Mucosa of rectum (tissue), 2 donors: ENCODE data around the gene FGF1.

ENCODE experiments used
- H3K27ac ChIP-seq, 2 donors: one replicate each; pipeline ENCODE4 v1.7.0; 2013; ENCODE audit warnings: inconsistent platforms in 2 of 2, low read depth in 2 of 2, low read length in 2 of 2
- H3K27me3 ChIP-seq, 2 donors: one replicate each; pipeline ENCODE4 v1.7.0; 2013; ENCODE audit warnings: low read length in 2 of 2; ENCODE audit not compliant: control insufficient read depth in 2 of 2, insufficient read depth in 2 of 2
- H3K36me3 ChIP-seq, 2 donors: one replicate each; pipeline ENCODE4 v1.7.0; 2013; ENCODE audit warnings: low read length in 2 of 2; ENCODE audit not compliant: control insufficient read depth in 2 of 2, insufficient read depth in 2 of 2
- H3K4me1 ChIP-seq, 2 donors: one replicate each; pipeline ENCODE4 v1.7.0; 2013; ENCODE audit warnings: low read length in 2 of 2, mild to moderate bottlenecking in 1 of 2; ENCODE audit not compliant: control insufficient read depth in 2 of 2, insufficient read depth in 2 of 2
- H3K4me3 ChIP-seq, 2 donors: one replicate each; pipeline ENCODE4 v1.7.0; 2013; ENCODE audit warnings: low read length in 2 of 2
- H3K9ac ChIP-seq, 2 donors: one replicate each; pipeline ENCODE4 v1.7.0; 2013; ENCODE audit warnings: low read length in 2 of 2, low read depth in 1 of 2, mild to moderate bottlenecking in 1 of 2
- H3K9me3 ChIP-seq, 2 donors: one replicate each; pipeline ENCODE4 v1.7.0; 2013; ENCODE audit warnings: low read length in 2 of 2; ENCODE audit not compliant: control insufficient read depth in 2 of 2
- donor health status: healthy.
- donor health status: Normal muscosa, but diverticular disease.

FGF1 gene

DNA sequence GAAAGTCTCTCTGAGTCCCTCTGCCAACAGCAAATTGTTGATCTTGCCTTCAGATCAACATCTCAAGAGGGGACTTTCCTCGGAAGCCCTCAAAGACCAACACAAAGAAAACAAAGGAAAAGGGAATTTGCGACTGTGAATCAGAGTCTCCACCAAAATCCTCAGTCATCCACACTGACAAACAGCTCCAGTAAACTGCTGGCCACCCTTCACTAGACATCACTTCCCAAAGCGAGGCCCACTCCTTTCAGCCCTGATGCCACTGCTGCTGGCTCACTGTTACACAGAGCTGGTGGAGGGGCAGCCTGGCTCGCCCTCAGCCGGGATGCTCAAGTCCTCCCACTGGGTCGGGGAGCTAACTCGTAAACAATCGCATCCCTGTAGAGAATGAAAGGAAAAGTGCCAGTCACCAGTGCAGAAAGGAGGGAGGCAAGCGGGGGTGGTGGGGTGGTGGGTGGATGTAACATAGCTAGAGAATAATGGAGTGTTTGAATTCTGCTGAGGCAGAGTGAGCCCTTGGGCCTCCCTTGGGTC is 1.3 kb downstream of the FGF1 start:
- Histone ChIP-seq H3K4me1 (peaks cover 0 to 9% of the 10 kb centered on the region in 2 donors), H3K9me3 (no peaks in the 10 kb centered on the region), H3K4me3 (no peak overlapping the region), H3K27me3 (no peaks in the 10 kb centered on the region), H3K27ac (peak overlapping the region in 1 of 2 donors; percentile 3), H3K36me3 (no peaks in the 10 kb centered on the region), H3K9ac (no peak overlapping the region)

- Histone ChIP-seq H3K4me3 (no peak overlapping the region), H3K9ac (no peak overlapping the region)
These were observed 1.9 kb downstream of the FGF1 start for GRCh38 chr5:142683881-142684505.

DNA sequence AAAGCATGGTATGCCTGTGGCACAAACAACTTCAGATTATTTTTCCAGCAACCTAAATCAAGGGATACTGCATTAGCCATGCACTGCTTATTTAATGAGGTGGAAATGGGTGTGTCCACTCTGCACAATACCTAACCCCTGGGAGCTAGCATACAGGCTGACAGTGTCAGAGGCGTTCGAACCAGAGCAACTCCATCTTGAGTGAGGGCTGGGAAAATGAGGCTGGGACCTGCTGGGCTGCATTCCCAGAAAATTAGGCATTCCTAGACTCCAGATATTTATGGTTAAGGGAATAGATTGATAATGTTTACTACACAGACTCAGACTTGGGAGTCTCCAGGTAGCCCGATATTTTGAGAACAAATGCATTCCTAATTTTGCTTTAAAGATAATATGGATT is 2.8 kb downstream of the FGF1 start:
- no peaks in the 10 kb centered on the region for H3K27me3 ChIP-seq
- H3K36me3 ChIP-seq, result no peaks in the 10 kb centered on the region
- no peak overlapping the region for H3K4me3 ChIP-seq
- no peak overlapping the region for H3K9ac ChIP-seq
- H3K9me3 ChIP-seq, result no peaks in the 10 kb centered on the region
- peaks cover 0 to 9% of the 10 kb centered on the region in 2 donors for H3K4me1 ChIP-seq
- H3K27ac ChIP-seq, result no peak overlapping the region

More at GRCh38 chr5:142683881-142684505, 1.9 kb downstream of the FGF1 start:
- Histone ChIP-seq H3K4me1 (peaks cover 0 to 9% of the 10 kb centered on the region in 2 donors), H3K27me3 (no peaks in the 10 kb centered on the region), H3K9me3 (no peaks in the 10 kb centered on the region), H3K36me3 (no peaks in the 10 kb centered on the region), H3K27ac (no peak overlapping the region)

GRCh38 chr5:142680605-142681259 is 5.2 kb downstream of the FGF1 start:
- H3K27me3 ChIP-seq, result no peaks in the 10 kb centered on the region
- no peak overlapping the region for H3K9ac ChIP-seq
- no peaks in the 10 kb centered on the region for H3K36me3 ChIP-seq
- peak overlapping the region in 1 of 2 donors; percentile 50 for H3K27ac ChIP-seq
- H3K9me3 ChIP-seq, result no peaks in the 10 kb centered on the region
- H3K4me1 ChIP-seq, result peaks cover 0 to 6% of the 10 kb centered on the region in 2 donors
- no peak overlapping the region for H3K4me3 ChIP-seq

GRCh38 chr5:142679744-142680143 is 6.1 kb downstream of the FGF1 start:
- Histone ChIP-seq H3K9me3 (no peaks in the 10 kb centered on the region), H3K36me3 (no peaks in the 10 kb centered on the region), H3K27me3 (no peaks in the 10 kb centered on the region), H3K27ac (no peak overlapping the region), H3K4me3 (no peak overlapping the region), H3K9ac (no peak overlapping the region), H3K4me1 (peaks cover 0 to 6% of the 10 kb centered on the region in 2 donors)

DNA sequence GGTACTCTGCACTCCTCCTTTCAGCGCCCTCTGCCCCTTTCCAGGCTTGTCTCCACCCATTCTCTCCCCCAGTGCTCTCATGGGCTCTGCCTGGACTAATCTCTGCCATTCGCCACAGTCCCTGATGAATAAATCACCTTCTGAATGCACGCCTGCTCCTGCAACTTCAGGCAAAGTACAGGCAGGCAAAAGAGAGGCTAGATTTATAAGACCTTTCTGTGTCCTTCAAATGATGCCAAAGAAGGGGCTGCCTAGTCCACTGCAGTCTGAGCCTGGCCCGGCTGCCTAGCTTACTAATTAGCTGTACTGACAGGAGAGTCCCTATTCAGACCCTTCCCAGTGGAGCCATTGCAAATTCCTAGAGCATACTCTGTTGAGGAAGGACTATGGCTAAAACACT is 7.4 kb downstream of the FGF1 start:
- Histone ChIP-seq H3K27ac (no peak overlapping the region), H3K4me1 (peaks cover 0 to 6% of the 10 kb centered on the region in 2 donors), H3K36me3 (no peaks in the 10 kb centered on the region), H3K4me3 (no peak overlapping the region), H3K9me3 (no peaks in the 10 kb centered on the region), H3K9ac (no peak overlapping the region), H3K27me3 (no peaks in the 10 kb centered on the region)

DNA sequence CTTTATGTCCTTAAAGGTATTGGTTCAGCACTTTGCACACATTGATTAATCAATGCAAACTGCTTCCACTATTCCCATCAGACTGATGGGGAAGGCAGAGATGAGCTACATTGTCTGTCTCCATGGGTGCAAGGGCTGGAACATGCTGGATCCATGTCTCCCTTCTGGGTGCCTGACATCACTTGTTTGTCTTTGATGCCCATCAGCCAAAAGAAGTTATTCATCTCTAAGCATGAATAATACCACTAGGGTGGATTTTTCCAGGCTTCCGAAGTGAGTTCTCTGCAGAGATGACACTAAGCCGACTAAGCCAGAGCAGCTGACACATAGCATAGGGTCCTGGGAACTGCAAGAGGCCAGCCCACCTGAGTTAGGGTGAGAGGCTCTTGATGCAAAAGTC is 8.7 kb downstream of the FGF1 start:
- Histone ChIP-seq H3K36me3 (no peaks in the 10 kb centered on the region), H3K4me1 (peaks cover 0 to 6% of the 10 kb centered on the region in 2 donors), H3K27me3 (no peaks in the 10 kb centered on the region), H3K9me3 (no peaks in the 10 kb centered on the region), H3K4me3 (no peak overlapping the region), H3K9ac (no peak overlapping the region), H3K27ac (no peak overlapping the region)

DNA sequence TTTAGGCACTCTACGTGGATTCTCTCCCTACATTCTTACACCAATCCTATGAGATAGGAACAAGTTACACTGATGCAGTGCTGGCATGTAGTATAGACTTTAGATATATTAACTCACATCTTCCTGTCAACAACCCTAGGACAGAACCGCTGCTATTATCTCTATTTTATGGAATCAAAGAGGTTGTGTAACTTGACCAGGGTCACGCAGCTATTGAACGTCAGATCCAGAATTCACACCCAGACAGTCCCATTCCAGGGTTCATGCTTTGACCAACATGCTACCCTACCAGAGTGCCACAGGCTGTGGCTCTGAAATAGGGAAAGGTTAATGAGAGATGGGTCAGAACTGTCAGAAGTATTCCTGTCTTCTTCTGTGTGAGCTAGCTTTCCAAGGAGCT is 9.6 kb downstream of the FGF1 start:
- no peak overlapping the region for H3K27ac ChIP-seq
- H3K9ac ChIP-seq, result no peak overlapping the region
- peaks cover 0 to 6% of the 10 kb centered on the region in 2 donors for H3K4me1 ChIP-seq
- H3K9me3 ChIP-seq, result no peaks in the 10 kb centered on the region
- no peak overlapping the region for H3K4me3 ChIP-seq
- H3K36me3 ChIP-seq, result no peaks in the 10 kb centered on the region
- no peaks in the 10 kb centered on the region for H3K27me3 ChIP-seq

- no peaks in the 10 kb centered on the region for H3K9me3 ChIP-seq
- no peaks in the 10 kb centered on the region for H3K36me3 ChIP-seq
- H3K4me3 ChIP-seq, result no peak overlapping the region
- no peak overlapping the region for H3K27ac ChIP-seq
- H3K4me1 ChIP-seq, result no peaks in the 10 kb centered on the region
- H3K27me3 ChIP-seq, result no peaks in the 10 kb centered on the region
- no peak overlapping the region for H3K9ac ChIP-seq
These were observed 11.1 kb downstream of the FGF1 start for GRCh38 chr5:142674531-142675469.

GRCh38 chr5:142671801-142672200 is 14.1 kb downstream of the FGF1 start:
- Histone ChIP-seq H3K9ac (no peak overlapping the region), H3K4me3 (no peak overlapping the region), H3K27me3 (no peaks in the 10 kb centered on the region), H3K4me1 (no peaks in the 10 kb centered on the region), H3K27ac (no peak overlapping the region), H3K36me3 (no peaks in the 10 kb centered on the region), H3K9me3 (no peaks in the 10 kb centered on the region)
